HL-60 (cell line): ENCODE results near the gene PRDM2.

ENCODE experiments used
- DNase-seq, 2 experiments: peaks; one replicate each; pipeline ENCODE4 v3.0.0-alpha.2; 2010 to 2020; ENCODE audit warnings: low read depth in 1 of 2, low spot score in 1 of 2
- H3K27ac ChIP-seq: fragments of 250-450 bp; sonication (Bioruptor Pico); replicated peaks from 2 replicates; pipeline ENCODE4 v1.5.1; 2020; ENCODE audit warnings: mild to moderate bottlenecking, moderate library complexity
- H3K27me3 ChIP-seq: fragments of 250-450 bp; sonication (Bioruptor Pico); 2 replicates; pipeline ENCODE4 v1.5.1; 2021; ENCODE audit warnings: mild to moderate bottlenecking, moderate library complexity; ENCODE audit not compliant: insufficient read depth, poor library complexity, severe bottlenecking
- H3K4me3 ChIP-seq: replicated peaks from 2 replicates; pipeline ENCODE4 v1.5.1; 2011; ENCODE audit warnings: mild to moderate bottlenecking, control low read depth, low read length; ENCODE audit not compliant: insufficient read depth
- GABPA ChIP-seq: IDR thresholded peaks from 2 replicates; pipeline ENCODE4 v1.6.1; 2012; ENCODE audit warnings: low read depth
- POLR2AphosphoS5 ChIP-seq: IDR thresholded peaks from 2 replicates; pipeline ENCODE4 v1.6.1; 2012; ENCODE audit warnings: low read depth
- SPI1 ChIP-seq: IDR thresholded peaks from 2 replicates; pipeline ENCODE4 v1.6.1; 2012; ENCODE audit warnings: low read depth, mild to moderate bottlenecking, borderline replicate concordance
- TF ChIP-seq, protein P1 (sequence below): IDR thresholded peaks from one replicate; pipeline ENCODE4 v1.5.1; 2011; ENCODE audit warnings: low read length, control low read depth, inconsistent platforms; ENCODE audit not compliant: insufficient read depth
- TF ChIP-seq, protein P2 (sequence below): IDR thresholded peaks from 2 replicates; pipeline ENCODE4 v1.6.1; 2012; ENCODE audit warnings: low read depth; ENCODE audit not compliant: insufficient replicate concordance

The PRDM2 gene

GRCh38 chr1:13816016-13816760, 116.2 kb downstream of the PRDM2 start:
- no peak for TF ChIP-seq SPI1
- TF ChIP-seq, protein P1, sequence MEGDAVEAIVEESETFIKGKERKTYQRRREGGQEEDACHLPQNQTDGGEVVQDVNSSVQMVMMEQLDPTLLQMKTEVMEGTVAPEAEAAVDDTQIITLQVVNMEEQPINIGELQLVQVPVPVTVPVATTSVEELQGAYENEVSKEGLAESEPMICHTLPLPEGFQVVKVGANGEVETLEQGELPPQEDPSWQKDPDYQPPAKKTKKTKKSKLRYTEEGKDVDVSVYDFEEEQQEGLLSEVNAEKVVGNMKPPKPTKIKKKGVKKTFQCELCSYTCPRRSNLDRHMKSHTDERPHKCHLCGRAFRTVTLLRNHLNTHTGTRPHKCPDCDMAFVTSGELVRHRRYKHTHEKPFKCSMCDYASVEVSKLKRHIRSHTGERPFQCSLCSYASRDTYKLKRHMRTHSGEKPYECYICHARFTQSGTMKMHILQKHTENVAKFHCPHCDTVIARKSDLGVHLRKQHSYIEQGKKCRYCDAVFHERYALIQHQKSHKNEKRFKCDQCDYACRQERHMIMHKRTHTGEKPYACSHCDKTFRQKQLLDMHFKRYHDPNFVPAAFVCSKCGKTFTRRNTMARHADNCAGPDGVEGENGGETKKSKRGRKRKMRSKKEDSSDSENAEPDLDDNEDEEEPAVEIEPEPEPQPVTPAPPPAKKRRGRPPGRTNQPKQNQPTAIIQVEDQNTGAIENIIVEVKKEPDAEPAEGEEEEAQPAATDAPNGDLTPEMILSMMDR: no peak
- no peak for TF ChIP-seq GABPA
- no peak for TF ChIP-seq POLR2AphosphoS5
- TF ChIP-seq, protein P2, sequence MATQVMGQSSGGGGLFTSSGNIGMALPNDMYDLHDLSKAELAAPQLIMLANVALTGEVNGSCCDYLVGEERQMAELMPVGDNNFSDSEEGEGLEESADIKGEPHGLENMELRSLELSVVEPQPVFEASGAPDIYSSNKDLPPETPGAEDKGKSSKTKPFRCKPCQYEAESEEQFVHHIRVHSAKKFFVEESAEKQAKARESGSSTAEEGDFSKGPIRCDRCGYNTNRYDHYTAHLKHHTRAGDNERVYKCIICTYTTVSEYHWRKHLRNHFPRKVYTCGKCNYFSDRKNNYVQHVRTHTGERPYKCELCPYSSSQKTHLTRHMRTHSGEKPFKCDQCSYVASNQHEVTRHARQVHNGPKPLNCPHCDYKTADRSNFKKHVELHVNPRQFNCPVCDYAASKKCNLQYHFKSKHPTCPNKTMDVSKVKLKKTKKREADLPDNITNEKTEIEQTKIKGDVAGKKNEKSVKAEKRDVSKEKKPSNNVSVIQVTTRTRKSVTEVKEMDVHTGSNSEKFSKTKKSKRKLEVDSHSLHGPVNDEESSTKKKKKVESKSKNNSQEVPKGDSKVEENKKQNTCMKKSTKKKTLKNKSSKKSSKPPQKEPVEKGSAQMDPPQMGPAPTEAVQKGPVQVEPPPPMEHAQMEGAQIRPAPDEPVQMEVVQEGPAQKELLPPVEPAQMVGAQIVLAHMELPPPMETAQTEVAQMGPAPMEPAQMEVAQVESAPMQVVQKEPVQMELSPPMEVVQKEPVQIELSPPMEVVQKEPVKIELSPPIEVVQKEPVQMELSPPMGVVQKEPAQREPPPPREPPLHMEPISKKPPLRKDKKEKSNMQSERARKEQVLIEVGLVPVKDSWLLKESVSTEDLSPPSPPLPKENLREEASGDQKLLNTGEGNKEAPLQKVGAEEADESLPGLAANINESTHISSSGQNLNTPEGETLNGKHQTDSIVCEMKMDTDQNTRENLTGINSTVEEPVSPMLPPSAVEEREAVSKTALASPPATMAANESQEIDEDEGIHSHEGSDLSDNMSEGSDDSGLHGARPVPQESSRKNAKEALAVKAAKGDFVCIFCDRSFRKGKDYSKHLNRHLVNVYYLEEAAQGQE: no peak
- no peak for DNase-seq
- no peak overlapping the region for H3K4me3 ChIP-seq
- no peaks in the 10 kb centered on the region for H3K27me3 ChIP-seq
- H3K27ac ChIP-seq: no peak overlapping the region

DNA sequence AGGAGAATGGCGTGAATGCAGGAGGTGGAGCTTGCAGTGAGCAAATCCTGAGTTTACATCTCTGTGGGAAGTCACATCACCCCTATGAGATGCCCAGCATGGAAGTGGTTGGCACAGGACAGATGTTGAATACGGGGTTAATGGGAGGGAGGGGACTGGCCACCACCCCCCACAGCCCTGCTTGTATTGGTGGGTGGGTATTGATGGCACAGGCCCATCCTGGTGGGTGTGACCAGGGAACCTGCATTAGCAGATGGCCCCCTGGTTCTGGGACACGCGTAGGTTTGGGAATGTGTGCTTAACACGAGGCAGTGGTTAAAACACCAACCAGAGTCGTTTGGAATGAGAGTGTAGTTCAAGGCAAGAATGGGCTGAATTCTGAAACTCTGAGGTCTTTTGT, 117.9 kb downstream of the PRDM2 start:
- H3K4me3 ChIP-seq: no peak overlapping the region

GRCh38 chr1:13818926-13819325, 118.9 kb downstream of the PRDM2 start:
- no peak for DNase-seq
- no peaks in the 10 kb centered on the region for H3K27me3 ChIP-seq
- no peak for TF ChIP-seq GABPA
- no peak overlapping the region for H3K27ac ChIP-seq
- H3K4me3 ChIP-seq: no peak overlapping the region

More for the DNA sequence above, 117.9 kb downstream of the PRDM2 start:
- no peak for DNase-seq
- TF ChIP-seq SPI1: no peak
- Histone ChIP-seq H3K27me3 (no peaks in the 10 kb centered on the region), H3K27ac (no peak overlapping the region)

DNA sequence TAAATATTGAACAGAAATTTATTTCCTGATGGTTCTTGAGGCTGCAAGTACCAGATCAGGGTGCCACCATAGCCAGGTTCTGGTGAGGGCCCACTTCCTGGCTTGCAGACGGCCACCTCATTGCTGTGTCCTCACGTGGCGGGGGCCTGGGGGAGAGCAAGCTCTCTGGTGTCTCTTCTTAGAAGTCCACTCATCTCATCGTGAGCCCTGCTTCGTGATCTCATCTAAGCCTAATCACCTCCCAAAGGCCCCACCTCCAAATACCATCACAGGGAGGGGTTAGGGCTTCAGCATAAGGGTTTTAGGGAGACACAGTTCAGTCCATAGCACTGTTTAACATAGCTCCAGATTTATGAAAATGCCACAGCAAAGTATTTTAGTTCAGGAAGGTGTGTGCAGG, 119.7 kb downstream of the PRDM2 start:
- Histone ChIP-seq H3K27ac (no peak overlapping the region), H3K27me3 (no peaks in the 10 kb centered on the region), H3K4me3 (no peak overlapping the region)
- no peak for DNase-seq
- TF ChIP-seq POLR2AphosphoS5 (no peak), SPI1 (no peak), GABPA (no peak)
- TF ChIP-seq, protein P1: no peak
- TF ChIP-seq, protein P2: no peak

- TF ChIP-seq POLR2AphosphoS5 (no peak), SPI1 (no peak)
- TF ChIP-seq, protein P2: no peak
- TF ChIP-seq, protein P1: no peak
- Histone ChIP-seq H3K27me3 (no peaks in the 10 kb centered on the region), H3K27ac (no peak overlapping the region), H3K4me3 (no peak overlapping the region)
- no peak for DNase-seq
These were observed 120.1 kb downstream of the PRDM2 start for GRCh38 chr1:13820055-13820454.
